T-helper 2 cell (primary cell): ENCODE data around the gene CAMKK2.
"Not testable (repeated sequence)": the region's sequence is repeated elsewhere in the genome, so short reads cannot be mapped to it uniquely, and the experiment has no call there.

Source experiments
- DNase-seq, 5 experiments: peaks; one replicate each; pipeline versions ENCODE4 v3.0.0 to v3.0.0-alpha.2; 2012 to 2022

Gene CAMKK2

GRCh38 chr12:121222847-121223246, 73.7 kb downstream of the CAMKK2 start:
- DNase-seq = peak in 2 of 5 experiments; percentile 24 to 58

- DNase-seq = no peak
Observed at GRCh38 chr12:121219353-121219986, 77.0 kb downstream of the CAMKK2 start.

- no peak for DNase-seq
Observed at GRCh38 chr12:121218588-121219352, 77.7 kb downstream of the CAMKK2 start.

- DNase-seq = no peak
Observed at GRCh38 chr12:121217761-121218160, 78.7 kb downstream of the CAMKK2 start.

GRCh38 chr12:121217063-121217462, 79.4 kb downstream of the CAMKK2 start:
- DNase-seq = no peak

- no peak for DNase-seq
Observed at GRCh38 chr12:121216102-121216501, 80.4 kb downstream of the CAMKK2 start.

- DNase-seq = peak in 1 of 5 experiments; percentile 61
Observed at GRCh38 chr12:121214855-121215745, 81.4 kb downstream of the CAMKK2 start.

GRCh38 chr12:121214166-121214777, 82.2 kb downstream of the CAMKK2 start:
- DNase-seq = peak in 1 of 5 experiments; percentile 86

GRCh38 chr12:121212875-121213274, 83.6 kb downstream of the CAMKK2 start:
- DNase-seq = no peak

GRCh38 chr12:121209624-121210572, 86.6 kb downstream of the CAMKK2 start, which contains the start of gene P2RX4:
Gene P2RX4 (plus strand): TSS chr12:121210129. CDS start chr12:121210165, 36 bp downstream.
- peak; percentile 64 to 93 (median 82) for DNase-seq

- DNase-seq = no peak
Observed at GRCh38 chr12:121209221-121209620, 87.3 kb downstream of the CAMKK2 start.

GRCh38 chr12:121208571-121208970, 87.9 kb downstream of the CAMKK2 start:
- DNase-seq = not testable (repeated sequence)

- DNase-seq = no peak
Observed at GRCh38 chr12:121205491-121205890, 91.0 kb downstream of the CAMKK2 start.

GRCh38 chr12:121203482-121203881, 93.0 kb downstream of the CAMKK2 start:
- no peak for DNase-seq

GRCh38 chr12:121202407-121203355, 93.8 kb downstream of the CAMKK2 start:
- DNase-seq = no peak

- not testable (repeated sequence) for DNase-seq
Observed at GRCh38 chr12:121201140-121201539, 95.4 kb downstream of the CAMKK2 start.

- DNase-seq = no peak
Observed at GRCh38 chr12:121198949-121199348, 97.6 kb downstream of the CAMKK2 start.

- DNase-seq = no peak
Observed at GRCh38 chr12:121196902-121197301, 99.6 kb downstream of the CAMKK2 start.

GRCh38 chr12:121191151-121191550, 105.4 kb downstream of the CAMKK2 start:
- no peak for DNase-seq

- no peak for DNase-seq
Observed at GRCh38 chr12:121190523-121191031, 105.9 kb downstream of the CAMKK2 start.
